Left renal pelvis (tissue), 4 donors: ENCODE results near the gene GRAMD4. TPM values are rescaled to one million over a fixed set of nuclear protein-coding genes. Genes with fewer than 3 reads are reported as not detected.
"Not testable (repeated sequence)": the region's sequence is repeated elsewhere in the genome, so short reads cannot be mapped to it uniquely, and the experiment has no call there.

ENCODE experiments used
- DNase-seq, 4 donors: peaks; one replicate each; pipeline ENCODE4 v3.0.0-alpha.2; 2013; ENCODE audit warnings: low read depth in 4 of 4, low spot score in 3 of 4
- polyA plus RNA-seq, 4 donors: library from polyadenylated mRNA; unstranded; fragments of 120-200 nt; gene quantifications; one replicate each; pipeline ENCODE4 v1.2.1, GENCODE V29; 2013; ENCODE audit not compliant: insufficient read length in 4 of 4

The GRAMD4 gene
- polyA plus RNA-seq, 4 donors = 21.8 to 25.6 (median 23.5) TPM

DNA sequence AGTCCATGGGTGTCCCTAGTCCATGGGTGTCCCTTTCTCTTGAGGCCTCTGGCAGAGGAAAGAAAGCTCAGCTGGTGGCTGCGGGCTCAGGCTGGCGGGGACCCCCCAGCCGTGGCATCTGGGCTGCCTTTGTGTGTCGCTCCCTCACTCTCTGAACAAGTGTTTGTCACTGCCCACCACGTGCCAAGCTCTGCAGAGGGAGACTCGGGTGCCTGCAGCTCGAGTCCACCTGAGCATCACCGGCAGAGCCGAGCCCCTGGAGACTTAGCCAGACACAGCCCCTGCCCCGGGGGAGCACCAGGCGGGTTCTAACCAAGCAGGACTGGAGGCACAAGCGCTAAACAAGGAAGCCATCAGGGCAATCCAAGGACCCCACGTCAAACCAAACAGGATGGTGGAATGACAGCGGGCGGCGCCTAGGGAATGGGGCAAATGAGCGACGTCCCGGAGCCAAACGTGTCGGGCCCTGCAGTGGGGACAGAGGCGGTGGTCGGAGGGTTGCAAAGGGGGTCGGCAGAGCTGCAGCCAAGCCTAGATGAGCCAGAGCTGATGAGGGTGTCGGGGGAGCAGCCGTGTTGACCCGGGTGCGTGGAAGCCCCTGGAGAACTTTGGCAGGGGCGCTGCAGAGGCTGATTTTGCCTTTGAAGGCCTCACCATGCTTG, 2.1 kb upstream of the GRAMD4 start:
- DNase-seq = no peak

DNA sequence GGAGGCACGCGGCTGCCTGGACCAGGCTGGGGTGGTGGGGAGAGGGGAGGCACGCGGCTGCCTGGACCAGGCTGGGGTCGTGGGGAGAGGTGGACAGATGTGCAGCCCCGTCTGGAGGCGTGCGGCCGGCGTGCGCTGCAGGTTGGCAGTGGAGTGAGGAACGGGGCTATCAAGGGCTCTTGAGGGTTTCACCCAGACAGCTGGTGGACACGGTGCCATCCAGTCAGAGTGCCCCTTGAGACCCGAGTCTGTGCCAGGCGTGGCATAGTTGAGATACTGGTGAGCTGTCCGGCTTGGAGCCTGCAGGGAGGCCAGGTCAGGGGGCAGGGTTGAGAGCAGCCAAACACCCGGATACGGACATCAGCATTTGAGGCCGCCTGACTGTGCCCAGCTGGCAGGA, 1.5 kb upstream of the GRAMD4 start:
- no peak for DNase-seq

DNA sequence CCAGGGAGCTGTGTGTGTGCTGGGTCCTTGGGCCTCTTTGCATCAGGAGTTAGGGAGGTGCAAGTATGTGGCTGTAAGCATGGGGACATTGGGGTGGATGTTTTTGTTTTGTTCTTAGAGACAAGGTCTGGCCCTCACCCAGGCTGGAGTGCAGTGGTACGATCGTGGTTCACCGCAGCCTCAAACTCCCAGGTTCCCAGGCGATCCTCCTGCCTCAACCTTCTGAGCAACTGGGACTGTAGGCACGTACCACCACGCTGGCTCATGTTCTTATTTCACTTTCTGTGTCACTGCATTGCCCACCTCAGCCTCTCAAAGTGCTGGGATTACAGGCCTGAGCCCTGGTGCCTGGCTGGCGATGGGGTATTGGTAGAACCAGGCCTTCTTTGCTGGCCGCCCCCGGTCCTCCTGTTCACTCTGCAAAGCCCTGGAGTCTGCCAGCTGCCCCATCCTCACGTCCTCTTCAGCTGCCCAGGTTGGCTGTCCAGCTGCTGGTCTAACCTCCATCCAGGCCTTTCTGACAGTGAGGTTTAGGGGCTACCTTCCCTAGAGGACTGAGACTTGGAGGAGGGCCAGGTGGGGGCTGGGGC, 851 bp upstream of the GRAMD4 start:
- DNase-seq = no peak

DNA sequence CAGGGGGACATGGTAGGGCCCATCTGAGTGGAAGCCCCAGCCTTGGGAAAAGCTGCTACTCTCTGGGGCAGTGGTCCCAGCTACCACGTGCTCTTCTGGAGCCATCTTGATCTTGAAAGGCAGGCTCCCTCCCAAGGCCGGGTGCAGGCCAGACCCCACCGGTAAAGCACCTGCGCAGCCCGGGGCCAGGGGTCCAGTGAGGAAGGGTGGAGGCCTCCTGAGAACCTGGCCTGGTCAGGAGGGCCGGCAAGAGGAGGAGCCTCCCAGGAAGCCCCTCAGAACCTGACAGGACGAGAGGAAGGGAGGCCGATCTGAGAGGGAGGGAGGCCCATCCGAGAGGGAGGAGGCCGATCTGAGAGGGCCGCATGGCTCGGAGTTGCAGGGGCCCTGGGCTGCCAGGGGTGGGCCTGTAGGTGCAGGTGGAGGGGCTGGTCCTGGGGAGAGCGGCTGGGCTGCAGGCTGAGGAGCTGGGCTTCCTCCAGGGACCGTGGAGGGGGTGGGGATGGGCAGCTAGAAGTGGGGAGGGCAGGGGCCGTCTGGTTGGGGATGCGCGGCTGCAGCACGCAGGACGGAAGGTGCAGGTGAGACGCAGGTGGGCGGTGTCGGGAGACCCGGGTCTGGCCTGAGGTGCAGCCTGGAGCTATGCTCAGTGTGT, 529 bp downstream of the GRAMD4 start:
- no peak for DNase-seq

DNA sequence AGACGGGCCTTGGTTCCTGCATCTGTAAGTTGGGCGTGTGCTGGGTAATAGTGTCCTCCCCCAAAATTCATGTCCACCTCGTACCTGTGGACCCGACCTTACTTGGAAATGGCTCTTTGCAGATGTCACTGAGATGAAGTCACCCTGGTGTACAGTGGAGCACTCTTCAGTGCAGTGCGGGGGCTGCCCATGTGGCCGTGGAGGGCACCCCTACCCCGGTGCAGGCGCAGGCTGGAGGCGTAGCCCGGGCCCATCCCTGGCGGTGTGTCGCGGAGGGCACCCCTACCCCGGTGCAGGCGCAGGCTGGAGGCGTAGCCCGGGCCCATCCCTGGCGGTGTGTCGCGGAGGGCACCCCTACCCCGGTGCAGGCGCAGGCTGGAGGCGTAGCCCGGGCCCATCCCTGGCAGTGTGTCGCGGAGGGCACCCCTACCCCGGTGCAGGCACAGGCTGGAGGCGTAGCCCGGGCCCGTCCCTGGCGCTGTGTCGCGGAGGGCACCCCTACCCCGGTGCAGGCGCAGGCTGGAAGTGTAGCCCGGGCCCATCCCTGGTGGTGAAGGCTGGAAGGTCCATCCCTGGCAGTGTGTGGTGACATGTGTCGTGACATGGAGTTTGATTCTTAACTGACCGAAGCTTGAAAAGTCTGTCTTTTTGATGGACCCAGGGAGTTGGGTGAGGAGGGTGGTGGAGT, 1.2 kb downstream of the GRAMD4 start:
- DNase-seq = not testable (repeated sequence)

DNA sequence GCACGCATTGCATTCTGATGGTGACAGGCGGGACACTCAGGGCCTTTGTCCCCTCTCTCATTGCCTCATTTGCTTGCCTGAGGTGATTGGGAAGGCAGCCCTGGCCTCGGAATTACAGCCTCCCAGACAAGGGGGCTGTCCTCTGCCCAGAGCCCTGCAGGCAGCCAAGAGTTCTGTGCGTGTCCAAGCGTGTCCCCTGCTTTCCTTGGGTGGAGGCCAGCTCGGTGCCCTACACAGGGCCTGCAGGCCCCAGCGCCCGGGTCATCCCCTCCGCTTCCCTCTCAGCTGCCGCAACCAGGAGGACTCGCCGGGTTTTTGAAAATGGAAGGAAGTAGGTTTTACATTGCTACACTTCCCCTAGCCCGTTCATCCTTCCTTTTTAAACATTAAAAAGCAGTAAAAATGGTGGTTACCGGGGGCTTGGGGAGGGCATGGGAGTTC, 1.9 kb downstream of the GRAMD4 start:
- DNase-seq = no peak

DNA sequence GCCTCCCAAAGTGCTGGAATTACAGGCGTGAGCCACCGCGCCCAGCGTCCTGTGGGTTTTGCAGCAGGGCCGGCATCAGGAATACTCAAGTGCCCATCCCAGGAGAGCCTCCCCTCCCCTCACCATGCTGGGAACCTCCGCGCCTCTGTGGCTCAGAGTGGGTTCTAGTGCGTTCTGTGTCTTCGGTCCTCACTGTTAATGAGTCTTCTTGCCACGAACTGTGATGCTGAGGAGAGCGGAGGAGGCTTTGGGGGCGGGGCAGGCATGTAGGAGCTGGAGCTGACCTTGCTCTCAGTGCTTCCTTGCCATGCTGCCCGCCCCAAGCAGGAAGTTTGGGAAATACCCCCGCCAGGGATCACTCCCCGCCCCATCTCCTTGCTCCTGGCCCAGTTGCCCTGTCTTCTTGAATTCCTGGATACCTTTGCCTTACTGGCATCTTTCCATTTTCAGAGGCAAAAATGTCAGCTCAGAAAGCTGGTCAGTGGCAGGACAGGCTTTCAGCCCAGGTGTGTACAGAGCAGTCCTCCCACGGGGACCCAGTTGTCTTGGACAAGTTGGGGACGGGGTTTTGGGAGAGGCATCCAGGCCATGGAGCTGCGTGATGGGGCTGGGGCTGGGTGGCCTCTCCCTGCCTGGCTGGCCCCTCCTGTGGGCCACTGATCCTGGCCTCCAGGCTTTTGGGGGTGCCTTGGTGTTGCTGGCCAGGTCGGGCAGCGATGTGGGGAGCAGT, 5.1 kb downstream of the GRAMD4 start:
- DNase-seq = no peak

DNA sequence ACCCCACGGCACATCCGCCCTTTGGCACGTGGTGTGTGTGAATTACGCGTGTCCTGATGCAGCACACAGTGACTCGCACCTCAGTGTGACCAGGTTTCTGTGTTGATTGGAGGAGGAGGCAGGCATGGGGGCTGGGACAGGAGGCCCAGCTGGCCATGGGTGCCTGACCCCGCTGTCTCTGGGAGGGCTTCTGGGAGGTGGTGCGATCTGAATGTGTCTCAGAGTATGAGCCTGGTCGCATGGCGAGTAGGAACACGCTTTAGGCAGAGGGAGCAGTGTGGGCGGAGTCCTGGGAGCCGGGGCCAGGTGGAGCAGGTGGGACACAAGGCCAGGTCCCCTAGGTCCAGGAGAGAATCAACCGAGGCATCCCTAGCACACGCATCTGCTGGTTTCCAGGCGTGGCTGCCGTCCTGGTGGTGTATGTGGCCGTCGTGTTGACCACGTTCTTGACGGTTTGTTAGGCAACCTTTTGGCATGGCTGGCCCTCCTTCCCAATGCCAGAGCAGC, 5.7 kb downstream of the GRAMD4 start:
- no peak for DNase-seq

DNA sequence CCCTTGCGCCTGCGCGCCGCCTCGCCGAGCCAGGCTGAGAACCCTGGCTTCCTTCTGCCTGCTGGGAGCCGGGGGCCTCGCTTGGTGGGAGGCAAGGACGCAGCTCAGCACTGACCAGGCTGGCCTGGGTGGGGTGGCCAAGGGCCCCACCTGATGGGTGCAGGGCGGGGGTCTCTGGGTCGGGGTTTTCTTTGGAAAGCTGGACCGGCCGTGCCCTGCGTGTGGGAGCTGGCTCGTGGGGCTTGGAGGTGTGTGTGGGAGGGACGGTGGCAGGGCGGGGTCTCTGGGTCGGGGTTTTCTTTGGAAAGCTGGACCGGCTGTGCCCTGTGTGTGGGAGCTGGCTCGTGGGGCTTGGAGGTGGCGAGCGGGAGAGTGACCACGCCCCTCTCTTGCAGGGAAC, 6.2 kb downstream of the GRAMD4 start:
- DNase-seq = no peak

DNA sequence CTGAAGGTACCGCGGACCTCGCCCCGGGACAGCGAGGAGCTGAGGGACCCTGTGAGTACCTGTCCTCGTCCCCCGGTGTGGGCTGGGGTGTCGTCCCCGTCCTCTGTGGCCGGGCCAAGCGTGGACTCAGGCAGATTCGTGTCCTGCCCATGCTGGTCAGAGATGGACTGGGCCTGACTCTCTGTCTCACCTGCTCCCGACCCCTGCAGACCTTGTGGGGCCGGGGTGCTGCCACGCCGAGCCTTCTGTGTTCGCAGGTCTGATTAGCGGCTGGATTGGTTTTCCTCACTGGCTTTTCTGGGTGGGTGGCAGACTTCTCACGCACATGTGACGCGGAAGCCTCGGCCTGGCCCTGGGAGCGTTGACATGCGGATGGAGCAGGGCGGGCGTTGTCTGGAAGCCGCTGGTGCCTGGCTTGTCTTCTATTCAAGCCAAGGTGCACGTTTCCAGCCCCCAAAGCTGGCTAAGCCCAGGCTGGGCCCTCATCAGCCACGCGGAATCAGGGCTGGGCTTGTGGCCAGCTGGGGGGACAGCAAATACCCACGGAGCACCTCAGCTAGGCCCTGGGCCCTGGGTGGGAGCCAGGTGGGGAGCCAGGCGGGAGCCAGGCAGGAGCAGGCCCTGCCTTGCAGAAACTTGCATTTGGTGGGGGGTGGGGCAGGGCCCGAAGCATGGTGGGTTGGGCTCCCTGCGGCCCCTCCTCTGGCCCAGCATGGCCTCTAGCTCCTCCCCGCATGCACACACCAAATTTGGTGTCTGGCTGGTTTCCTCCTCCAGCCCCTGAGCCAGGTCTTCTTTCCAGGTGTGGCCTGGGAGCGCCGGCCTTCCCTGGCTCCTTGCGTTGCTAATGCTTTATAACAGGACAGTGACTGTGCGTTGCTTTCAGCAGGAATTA, 7.0 kb downstream of the GRAMD4 start:
- DNase-seq = no peak

DNA sequence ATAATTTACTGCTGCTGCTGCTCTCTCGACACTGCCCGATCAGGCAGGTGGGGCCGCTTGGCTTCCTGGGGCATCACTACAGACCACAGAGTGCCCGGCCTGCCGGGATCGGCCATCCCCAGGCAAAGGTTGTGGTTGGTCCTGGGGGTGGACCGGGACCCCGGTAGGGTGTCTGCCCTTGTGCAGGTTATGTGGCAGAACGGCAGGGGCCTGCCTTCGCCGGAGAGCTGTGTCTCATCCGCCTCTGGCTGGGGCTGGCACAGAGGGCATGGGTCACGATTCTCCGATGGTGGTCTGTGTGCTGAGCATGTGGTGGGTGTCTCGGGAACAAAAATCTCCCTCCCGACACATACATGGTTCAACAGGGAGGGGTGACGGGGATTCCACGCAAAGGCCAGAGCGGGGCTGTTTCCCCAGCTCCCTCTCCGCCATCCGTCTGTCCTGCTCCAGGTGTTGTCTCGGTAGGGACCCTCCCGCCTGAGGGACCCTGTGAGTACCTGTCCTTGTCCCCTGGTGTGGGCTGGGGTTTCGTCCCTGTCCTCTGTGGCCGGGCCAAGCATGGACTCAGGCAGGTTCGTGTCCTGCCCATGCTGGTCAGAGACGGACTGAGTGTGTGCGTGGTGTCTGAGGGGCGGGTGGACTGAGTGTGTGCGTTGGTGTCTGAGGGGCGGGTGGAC, 7.8 kb downstream of the GRAMD4 start:
- DNase-seq = no peak

DNA sequence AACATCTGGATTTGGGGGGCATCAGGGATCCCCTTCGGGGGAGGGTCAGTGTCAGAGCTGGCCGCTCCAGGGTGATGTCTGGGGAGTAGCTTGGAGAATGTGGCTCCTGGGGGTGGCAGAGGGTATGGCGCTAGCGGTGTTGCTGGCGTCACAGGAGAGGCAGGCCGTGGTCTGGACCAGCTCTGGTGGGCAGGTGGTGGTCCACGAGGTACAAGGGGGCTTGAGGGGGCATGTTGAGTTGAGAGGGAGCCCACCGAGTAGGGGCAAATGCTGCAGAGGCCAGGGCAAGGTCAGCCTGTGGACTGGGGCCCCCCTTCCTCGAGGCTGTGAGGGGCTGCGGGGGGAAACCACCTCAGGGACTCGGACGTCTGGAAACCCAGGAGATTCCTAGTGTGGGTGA, 8.6 kb downstream of the GRAMD4 start:
- DNase-seq = no peak

DNA sequence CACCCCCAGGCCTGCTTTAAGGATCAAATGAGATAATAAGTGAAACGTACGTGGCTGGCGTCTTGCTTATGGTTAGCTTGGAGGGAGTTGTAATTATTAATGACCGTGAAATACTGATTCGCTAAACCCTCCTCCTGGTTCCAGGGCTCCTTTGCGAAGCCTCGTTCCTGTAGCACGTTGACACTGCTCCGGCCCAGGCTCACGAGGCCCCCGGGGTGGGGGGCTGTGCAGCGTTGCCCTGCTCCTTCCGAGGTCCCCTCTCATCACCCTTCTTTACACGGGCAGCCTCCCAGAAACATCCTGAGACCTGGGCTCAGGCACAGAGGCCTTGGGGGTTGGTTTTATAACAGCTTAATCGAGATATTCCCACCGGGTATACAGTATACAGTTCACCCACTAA, 9.1 kb downstream of the GRAMD4 start:
- no peak for DNase-seq

DNA sequence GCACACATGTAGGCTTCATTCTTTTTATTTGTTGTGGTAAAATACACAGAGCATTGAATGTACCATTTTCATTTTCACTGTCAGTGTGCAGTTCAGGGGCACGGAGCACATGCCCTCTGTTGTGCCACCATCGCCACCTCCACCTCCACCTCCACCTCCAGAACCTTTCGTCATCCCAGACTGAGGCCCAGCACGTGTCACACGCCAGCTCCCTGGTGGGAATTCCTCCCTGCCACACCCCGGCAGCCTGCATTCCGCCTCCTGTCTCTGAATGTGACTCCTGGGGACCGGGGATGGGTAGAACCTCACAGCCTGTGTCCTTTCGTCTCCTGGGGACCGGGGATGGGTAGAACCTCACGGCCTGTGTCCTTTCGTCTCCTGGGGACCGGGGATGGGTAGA, 10.9 kb downstream of the GRAMD4 start:
- no peak for DNase-seq

DNA sequence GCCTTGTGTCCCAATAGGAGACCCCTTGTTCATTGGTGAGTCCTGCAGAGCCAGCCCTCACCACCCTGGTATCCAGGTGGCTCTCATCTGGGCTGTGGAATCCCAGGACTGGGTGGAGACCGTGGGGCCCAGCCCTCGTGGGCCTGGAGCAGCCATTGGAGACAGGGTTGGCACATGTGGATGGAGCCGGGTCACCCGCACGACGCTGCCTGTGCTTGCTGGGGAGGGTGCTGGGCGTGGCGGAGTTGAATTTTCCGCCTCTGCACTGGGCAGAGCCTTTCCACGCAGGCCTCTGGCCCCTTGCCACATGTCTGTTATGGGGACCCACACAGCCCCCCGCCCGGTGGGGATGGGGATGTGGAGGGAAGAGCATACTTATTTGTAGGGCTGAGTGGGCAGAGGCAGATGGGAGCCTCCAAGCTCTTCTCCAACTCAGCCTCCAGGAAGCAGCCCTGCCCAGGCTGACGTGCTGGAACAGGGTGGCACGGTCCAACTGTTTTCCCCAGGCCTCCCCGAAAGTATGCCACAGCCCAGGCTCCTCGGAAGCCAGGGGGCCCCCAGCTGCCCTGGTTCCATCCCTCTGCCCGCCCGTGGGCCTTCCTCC, 12.6 kb downstream of the GRAMD4 start:
- DNase-seq = no peak

DNA sequence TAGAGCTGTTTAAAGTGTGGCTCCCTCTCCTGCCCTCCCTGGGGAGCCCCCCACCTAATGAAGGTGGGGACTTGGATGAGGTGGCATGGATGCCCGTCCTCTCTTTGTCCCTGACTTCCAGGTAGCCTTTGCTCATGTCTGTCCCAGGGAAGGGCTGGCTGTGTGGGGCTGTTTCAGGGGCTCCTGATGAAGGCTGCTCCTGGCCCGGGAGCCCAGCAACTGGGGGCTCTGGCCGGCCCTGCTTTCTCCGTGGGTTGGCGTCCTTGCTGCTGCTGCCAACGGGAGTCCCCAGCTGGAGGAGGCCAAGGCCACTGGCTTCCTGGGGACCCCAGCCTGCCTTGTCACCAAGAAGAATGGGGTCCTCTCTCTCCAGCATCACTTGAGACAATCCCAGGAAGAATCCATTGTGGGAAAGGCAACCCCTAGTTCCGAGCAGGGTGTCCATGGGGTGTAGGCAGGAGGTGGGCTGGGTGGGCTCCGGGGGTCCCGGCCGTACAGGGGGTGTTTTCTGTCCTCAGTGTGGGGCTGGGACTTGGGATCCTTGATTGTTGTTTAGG, 13.2 kb downstream of the GRAMD4 start:
- no peak for DNase-seq

DNA sequence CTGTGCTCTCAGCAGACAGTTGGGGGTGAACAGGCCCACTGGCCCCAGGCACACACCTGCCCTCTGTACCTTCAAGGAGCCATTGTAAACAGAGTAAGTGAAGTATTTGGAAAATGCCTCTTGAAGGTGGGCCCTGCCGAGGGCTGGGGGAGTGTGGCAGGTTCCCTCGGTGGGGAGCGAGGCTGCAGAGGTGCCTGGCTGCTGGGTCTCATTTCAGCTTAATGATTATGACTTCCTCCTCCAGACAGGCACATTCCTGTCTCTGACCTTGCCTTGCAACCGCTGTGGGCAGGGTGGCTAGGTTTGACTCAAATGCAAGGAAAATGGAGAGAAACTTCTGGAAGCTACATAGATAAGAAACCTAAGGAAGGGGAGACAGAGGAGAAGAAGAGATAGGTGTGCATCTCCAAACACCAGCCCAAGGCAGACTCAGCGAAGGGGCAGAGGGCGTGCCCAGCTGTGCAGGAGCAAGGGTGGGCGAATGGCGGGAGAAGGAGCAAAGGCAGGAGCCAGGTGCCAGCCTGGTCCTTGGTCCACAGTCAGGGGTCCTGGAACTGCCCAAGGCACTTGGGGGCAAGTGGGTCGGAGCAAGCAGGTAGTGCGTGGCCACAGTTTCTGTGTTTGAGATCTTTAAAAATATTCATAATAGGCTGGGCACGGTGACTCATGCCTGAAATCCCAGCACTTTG, 14.0 kb downstream of the GRAMD4 start:
- no peak for DNase-seq
